Measurements from ENCODE around the gene HOXA2. TPM values are rescaled to one million over a fixed set of nuclear protein-coding genes. Genes with fewer than 3 reads are reported as not detected.

The HOXA2 gene
- 0.70 to 1.6 TPM (median 1.2 TPM) in 5 replicates for total RNA-seq (2022; extraction: Qiagen RNA extraction; ENCODE audit: low read depth)

DNA sequence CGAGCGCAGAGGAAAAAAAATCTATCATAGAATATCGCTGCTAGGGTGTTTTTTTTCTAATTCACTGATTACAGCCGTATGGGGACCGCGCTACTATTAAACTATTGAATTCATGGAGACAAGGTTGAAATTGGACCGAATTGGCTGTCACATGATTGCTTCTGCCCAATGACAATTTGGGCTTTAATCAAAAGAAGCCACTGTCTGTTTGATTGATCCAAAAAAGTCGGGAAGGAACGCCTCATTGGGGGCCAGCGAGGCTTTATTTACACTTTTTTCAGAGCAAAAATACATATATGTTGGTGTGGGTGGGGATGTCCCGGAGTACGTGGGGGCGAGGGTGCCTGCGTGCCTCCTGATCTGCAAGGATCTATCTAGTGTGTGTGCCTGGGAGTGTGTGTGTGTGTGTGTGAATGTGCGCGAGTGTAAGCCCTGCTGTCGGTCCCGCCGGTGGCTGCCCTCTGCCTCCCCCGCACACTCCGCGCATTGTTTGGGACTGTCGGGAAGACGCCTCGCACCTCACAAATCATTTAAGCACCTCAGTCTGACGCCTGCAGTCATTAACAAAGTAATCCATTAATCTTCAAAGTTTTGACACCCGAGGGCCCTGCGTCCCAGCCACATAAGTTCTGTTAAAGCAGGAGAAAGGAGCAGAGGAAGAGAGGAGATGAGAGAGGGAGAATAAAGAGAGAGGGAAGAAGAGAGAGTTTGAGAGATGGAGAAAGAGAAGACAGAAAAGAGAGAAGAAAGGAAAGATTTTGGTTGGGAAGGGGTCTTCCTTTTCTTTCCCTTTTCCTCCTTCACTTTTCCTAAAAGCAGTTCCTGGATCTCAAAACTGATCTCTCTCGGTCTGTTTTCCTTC is at the start of gene HOXA2:
Gene HOXA2 (minus strand): TSS at position 103 of the 862 bp plus-strand sequence. CDS start 183 bp downstream, outside the sequence.

DNA sequence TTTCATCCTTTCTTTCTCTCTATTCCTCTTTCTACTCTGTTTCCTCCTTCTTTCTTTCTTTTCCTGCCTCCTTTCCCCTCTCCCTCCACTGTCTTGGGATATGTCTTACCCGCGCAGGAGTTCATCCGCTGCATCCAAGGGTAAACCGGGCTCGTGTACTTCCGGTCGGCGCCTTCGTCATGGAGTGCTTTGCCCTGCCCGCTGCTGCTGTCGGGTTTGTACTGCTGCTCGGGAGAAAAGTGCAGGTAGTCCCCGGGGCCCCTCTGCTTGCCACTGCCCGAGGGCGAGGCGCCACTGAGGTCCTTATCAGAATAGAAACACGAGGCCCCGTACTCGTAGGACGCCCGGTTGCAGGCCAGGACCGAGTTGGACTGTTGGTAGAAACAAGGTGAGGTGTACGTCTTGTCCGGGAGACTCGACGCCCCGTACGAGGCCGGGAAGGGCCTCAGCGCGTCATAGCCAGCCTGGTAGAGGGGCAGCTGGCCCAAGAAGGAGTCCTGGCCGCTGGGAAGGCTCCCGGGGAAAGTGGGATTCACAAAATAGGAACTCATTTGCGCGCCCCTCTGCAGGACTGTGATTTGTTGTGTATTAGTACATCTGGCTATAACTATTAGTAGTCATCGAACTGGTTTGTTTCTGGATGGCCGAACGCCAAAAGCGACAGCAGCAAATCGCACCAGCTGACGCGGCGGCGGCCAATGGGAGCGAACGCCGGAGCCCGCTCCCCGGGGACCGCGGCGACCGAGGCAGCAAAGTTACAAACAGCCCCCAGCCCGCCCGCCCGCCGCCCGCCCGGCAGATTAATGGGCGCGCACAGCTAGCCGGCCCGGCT is 44.9 kb upstream of the HOXA2 start, which contains the start of gene HOXA6:
Gene HOXA6 (minus strand): TSS at position 576 of the 832 bp plus-strand sequence. CDS start 25 bp downstream, at position 551.

GRCh38 chr7:27143023-27143949 is 40.8 kb upstream of the HOXA2 start, which contains the start of gene HOXA5:
TSS of gene HOXA5 (minus strand) at chr7:27143681. CDS start at chr7:27143607, 74 bp downstream.

DNA sequence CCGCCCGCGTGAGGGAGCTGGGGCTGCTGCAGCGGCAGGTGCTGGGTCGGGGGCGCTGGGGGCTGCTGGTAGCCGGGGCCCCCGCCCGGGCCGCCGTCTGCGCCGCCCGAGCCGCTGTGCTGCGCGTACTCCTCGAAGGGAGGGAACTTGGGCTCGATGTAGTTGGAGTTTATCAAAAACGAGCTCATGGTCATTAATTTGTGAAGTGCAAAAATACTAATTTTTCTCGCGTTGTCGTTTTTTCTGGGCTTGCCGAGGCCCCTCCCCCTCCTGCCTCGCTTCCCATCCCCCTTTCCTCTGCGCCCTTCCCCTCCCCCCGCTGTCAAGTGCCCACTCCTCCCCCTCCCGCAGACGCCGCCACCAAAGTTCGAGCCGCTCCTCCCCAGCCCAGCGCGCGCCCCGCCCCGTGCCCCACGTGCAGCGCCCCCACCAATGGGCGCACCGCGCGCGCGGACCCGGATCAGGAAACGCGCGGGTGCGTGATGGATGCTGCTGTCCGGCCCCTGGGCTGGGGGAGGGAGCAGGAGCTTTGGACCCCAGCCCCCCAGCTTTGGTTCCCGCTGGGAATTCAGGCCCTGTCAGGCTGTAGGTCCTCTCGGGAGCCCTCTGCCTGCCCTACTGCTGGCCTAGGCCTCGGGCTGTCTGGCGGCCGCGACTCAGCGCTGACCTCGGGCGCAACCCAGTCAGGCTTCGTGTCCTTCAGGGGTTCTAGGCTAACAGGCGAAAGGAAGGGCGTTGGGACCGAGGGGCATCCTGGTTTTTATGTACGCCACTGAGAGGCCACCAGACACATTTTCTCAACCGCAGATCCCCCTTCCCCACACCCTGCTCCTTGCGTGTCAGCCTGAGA is 28.3 kb upstream of the HOXA2 start, which contains the start of gene HOXA4:
Gene HOXA4 (minus strand): TSS at position 218 of the 850 bp plus-strand sequence. CDS start 24 bp downstream, at position 194.

GRCh38 chr7:27095897-27096767 is 6.4 kb downstream of the HOXA2 start, which contains the start of gene HOXA1:
TSS of gene HOXA1 (minus strand) at chr7:27096000. CDS start at chr7:27095912, 88 bp downstream.

Other genes with a start within 250 kb of the HOXA2 start
- gene SKAP2, start 238.1 kb downstream of the HOXA2 start, total RNA-seq (2022; extraction: Qiagen RNA extraction; ENCODE audit: low read depth): 12.7 to 22.9 TPM (median 18.2 TPM) in 5 replicates
- gene HOXA1, start 6.7 kb downstream of the HOXA2 start, total RNA-seq (2022; extraction: Qiagen RNA extraction; ENCODE audit: low read depth): 2.3 to 4.4 TPM (median 3.6 TPM) in 5 replicates
- gene HOXA4, start 28.1 kb upstream of the HOXA2 start, total RNA-seq (2022; extraction: Qiagen RNA extraction; ENCODE audit: low read depth): 1.3 to 3.0 TPM (median 2.8 TPM) in 5 replicates
- 5.2 to 8.3 TPM (median 6.2 TPM) in 5 replicates for gene HOXA5, start 41.0 kb upstream of the HOXA2 start, total RNA-seq (2022; extraction: Qiagen RNA extraction; ENCODE audit: low read depth)
- gene HOXA6, start 45.1 kb upstream of the HOXA2 start, total RNA-seq (2022; extraction: Qiagen RNA extraction; ENCODE audit: low read depth): 0.71 to 2.5 TPM (median 1.8 TPM) in 5 replicates
- gene HOXA3, start 49.9 kb upstream of the HOXA2 start, total RNA-seq (2022; extraction: Qiagen RNA extraction; ENCODE audit: low read depth): 7.1 to 12.9 TPM (median 7.6 TPM) in 5 replicates
- 4.4 to 5.3 TPM (median 4.9 TPM) in 5 replicates for gene HOXA7, start 54.0 kb upstream of the HOXA2 start, total RNA-seq (2022; extraction: Qiagen RNA extraction; ENCODE audit: low read depth)
- gene HOXA9, start 62.9 kb upstream of the HOXA2 start, total RNA-seq (2022; extraction: Qiagen RNA extraction; ENCODE audit: low read depth): 0.44 to 0.78 TPM (median 0.74 TPM) in 5 replicates
- 5.8 to 8.6 TPM (median 7.4 TPM) in 5 replicates for gene HOXA10, start 71.6 kb upstream of the HOXA2 start, total RNA-seq (2022; extraction: Qiagen RNA extraction; ENCODE audit: low read depth)
- gene HOXA11, start 82.5 kb upstream of the HOXA2 start, total RNA-seq (2022; extraction: Qiagen RNA extraction; ENCODE audit: low read depth): 0.63 to 1.2 TPM (median 0.79 TPM) in 5 replicates
- 1.6 to 2.2 TPM (median 2.0 TPM) in 5 replicates for gene HOXA13, start 97.4 kb upstream of the HOXA2 start, total RNA-seq (2022; extraction: Qiagen RNA extraction; ENCODE audit: low read depth)
- 0.05 to 0.06 TPM (median 0.06 TPM) in 3 of 5 replicates, not detected in the others for gene EVX1, start 140.1 kb upstream of the HOXA2 start, total RNA-seq (2022; extraction: Qiagen RNA extraction; ENCODE audit: low read depth)